HEK293 (cell line): ENCODE results near the gene TSPAN7.

Experiments used
- CTCF ChIA-PET: fragments of 350-600 bp; formaldehyde crosslinking; extraction: SDS; loops from one replicate; lab custom pipeline; 2021; ENCODE audit warnings: antibody characterized with exemption; lab: Yijun Ruan, JAX
- POLR2A ChIA-PET: fragments of 300-600 bp; formaldehyde crosslinking; extraction: SDS; loops from one replicate; lab custom pipeline; 2020; ENCODE audit warnings: antibody characterized with exemption, inconsistent platforms; lab: Yijun Ruan, JAX
- H3K27ac ChIP-seq: fragments of 200-500 bp; sonication (Bioruptor generic); 2 replicates; pipeline ENCODE4 v1.5.1; 2014; ENCODE audit warnings: low read depth, low read length, control low read depth, inconsistent platforms; ENCODE audit errors: extremely low read depth
- H3K36me3 ChIP-seq, 2 experiments: fragments of 200-500 bp in 1 of 2; sonication (Bioruptor generic) in 1 of 2; 1 replicate in 1 of 2; 2 replicates in 1 of 2; pipeline ENCODE4 v1.5.1; 2014 to 2017; ENCODE audit warnings: inconsistent platforms in 2 of 2, low read length in 2 of 2; ENCODE audit not compliant: control insufficient read depth in 2 of 2, insufficient read depth in 1 of 2
- H3K4me1 ChIP-seq: fragments of 200-500 bp; sonication (Bioruptor generic); 2 replicates; pipeline ENCODE4 v1.5.1; 2014; ENCODE audit warnings: mild to moderate bottlenecking, low read length, inconsistent platforms; ENCODE audit not compliant: control insufficient read depth, insufficient read depth
- H3K4me3 ChIP-seq: 2 replicates; pipeline ENCODE4 v1.5.1; 2011; ENCODE audit warnings: low read depth, mild to moderate bottlenecking, control low read depth, low read length, moderate library complexity
- H3K9me3 ChIP-seq: fragments of 200-500 bp; sonication (Bioruptor generic); 2 replicates; pipeline ENCODE4 v1.5.1; 2014; ENCODE audit warnings: low read depth, low read length, inconsistent platforms; ENCODE audit not compliant: control insufficient read depth, insufficient read depth
- GLI4 ChIP-seq: fragments of 450-650 bp; formaldehyde crosslinking; IDR thresholded peaks from 2 replicates; pipeline ENCODE4 v1.5.1; 2016; ENCODE audit warnings: missing biosample characterization, missing genetic modification characterization
- GLIS1 ChIP-seq: fragments of 450-650 bp; formaldehyde crosslinking; IDR thresholded peaks from 2 replicates; pipeline ENCODE4 v1.5.1; 2016; ENCODE audit warnings: missing biosample characterization, missing genetic modification characterization
- HOXC10 ChIP-seq: sonication (generic); formaldehyde crosslinking; IDR thresholded peaks from 2 replicates; pipeline ENCODE4 v1.8.1; 2023; ENCODE audit warnings: mild to moderate bottlenecking, missing genetic modification reagents
- MEIS1 ChIP-seq: sonication (generic); formaldehyde crosslinking; IDR thresholded peaks from 2 replicates; pipeline ENCODE4 v1.8.1; 2022; ENCODE audit warnings: missing genetic modification reagents, mild to moderate bottlenecking, borderline replicate concordance
- PRDM1 ChIP-seq: fragments of 450-650 bp; formaldehyde crosslinking; IDR thresholded peaks from 2 replicates; pipeline ENCODE4; 2016; ENCODE audit warnings: missing biosample characterization, missing genetic modification characterization
- RBAK ChIP-seq: fragments of 450-650 bp; formaldehyde crosslinking; IDR thresholded peaks from 2 replicates; pipeline ENCODE4 v1.5.1; 2016; ENCODE audit warnings: missing biosample characterization, missing genetic modification characterization
- SCRT1 ChIP-seq: fragments of 450-650 bp; formaldehyde crosslinking; IDR thresholded peaks from 2 replicates; pipeline ENCODE4 v1.5.1; 2016; ENCODE audit warnings: missing biosample characterization, missing genetic modification characterization, borderline replicate concordance
- YY1 ChIP-seq: fragments of 450-650 bp; formaldehyde crosslinking; IDR thresholded peaks from 2 replicates; pipeline ENCODE4 v1.5.1; 2018; ENCODE audit warnings: missing biosample characterization, missing genetic modification characterization
- ZBTB17 ChIP-seq: fragments of 450-650 bp; formaldehyde crosslinking; IDR thresholded peaks from 2 replicates; pipeline ENCODE4 v1.5.1; 2016; ENCODE audit warnings: missing biosample characterization, missing genetic modification characterization
- ZFHX2 ChIP-seq: fragments of 450-650 bp; formaldehyde crosslinking; conservative IDR thresholded peaks from 2 replicates; pipeline ENCODE4 v1.5.1; 2016; ENCODE audit warnings: missing biosample characterization, missing genetic modification characterization
- ZNF16 ChIP-seq: fragments of 450-650 bp; formaldehyde crosslinking; IDR thresholded peaks from 2 replicates; pipeline ENCODE4 v1.5.1; 2016; ENCODE audit warnings: low read depth, missing biosample characterization, missing genetic modification characterization
- ZNF248 ChIP-seq: fragments of 450-650 bp; formaldehyde crosslinking; IDR thresholded peaks from 2 replicates; pipeline ENCODE4 v1.5.1; 2017; ENCODE audit warnings: missing biosample characterization, missing genetic modification characterization
- ZNF302 ChIP-seq: fragments of 450-650 bp; formaldehyde crosslinking; IDR thresholded peaks from 2 replicates; pipeline ENCODE4 v1.5.1; 2016; ENCODE audit warnings: missing biosample characterization, missing genetic modification characterization, low read depth
- ZNF549 ChIP-seq: fragments of 450-650 bp; IDR thresholded peaks from 2 replicates; pipeline ENCODE4 v1.5.1; 2018; ENCODE audit warnings: missing biosample characterization, missing genetic modification characterization, mild to moderate bottlenecking, inconsistent platforms, moderate library complexity
- ZNF596 ChIP-seq: fragments of 450-650 bp; IDR thresholded peaks from 2 replicates; pipeline ENCODE4 v1.5.0; 2018; ENCODE audit warnings: missing biosample characterization, mild to moderate bottlenecking, missing genetic modification characterization, moderate library complexity
- ZNF629 ChIP-seq: fragments of 450-650 bp; formaldehyde crosslinking; IDR thresholded peaks from 2 replicates; pipeline ENCODE4 v1.5.1; 2017; ENCODE audit warnings: missing biosample characterization, missing genetic modification characterization
- ZNF791 ChIP-seq: fragments of 450-650 bp; formaldehyde crosslinking; IDR thresholded peaks from 2 replicates; pipeline ENCODE4 v1.5.1; 2016; ENCODE audit warnings: missing biosample characterization, missing genetic modification characterization
- ZSCAN16 ChIP-seq: fragments of 450-650 bp; formaldehyde crosslinking; IDR thresholded peaks from 2 replicates; pipeline ENCODE4 v1.5.1; 2016; ENCODE audit warnings: missing biosample characterization, missing genetic modification characterization
- TF ChIP-seq, protein P1 (sequence below): sonication (generic); formaldehyde crosslinking; IDR thresholded peaks from 2 replicates; pipeline ENCODE4 v1.8.1; 2022; ENCODE audit warnings: mild to moderate bottlenecking, moderate library complexity, missing genetic modification reagents
- TF ChIP-seq, protein P2 (sequence below): fragments of 450-650 bp; formaldehyde crosslinking; IDR thresholded peaks from 2 replicates; pipeline ENCODE4 v1.5.1; 2016; ENCODE audit warnings: missing biosample characterization, missing genetic modification characterization
- TF ChIP-seq, protein P3 (sequence below): fragments of 450-650 bp; formaldehyde crosslinking; IDR thresholded peaks from 2 replicates; pipeline ENCODE4 v1.5.1; 2016; ENCODE audit warnings: missing biosample characterization, missing genetic modification characterization
- TF ChIP-seq, protein P4 (sequence below): fragments of 450-650 bp; formaldehyde crosslinking; conservative IDR thresholded peaks from 2 replicates; pipeline ENCODE4 v1.5.1; 2016; ENCODE audit warnings: low read depth, missing biosample characterization, missing genetic modification characterization
- TF ChIP-seq, protein P5 (sequence below): fragments of 450-650 bp; formaldehyde crosslinking; IDR thresholded peaks from 2 replicates; pipeline ENCODE4 v1.5.1; 2016; ENCODE audit warnings: missing biosample characterization, missing genetic modification characterization

Gene TSPAN7

DNA sequence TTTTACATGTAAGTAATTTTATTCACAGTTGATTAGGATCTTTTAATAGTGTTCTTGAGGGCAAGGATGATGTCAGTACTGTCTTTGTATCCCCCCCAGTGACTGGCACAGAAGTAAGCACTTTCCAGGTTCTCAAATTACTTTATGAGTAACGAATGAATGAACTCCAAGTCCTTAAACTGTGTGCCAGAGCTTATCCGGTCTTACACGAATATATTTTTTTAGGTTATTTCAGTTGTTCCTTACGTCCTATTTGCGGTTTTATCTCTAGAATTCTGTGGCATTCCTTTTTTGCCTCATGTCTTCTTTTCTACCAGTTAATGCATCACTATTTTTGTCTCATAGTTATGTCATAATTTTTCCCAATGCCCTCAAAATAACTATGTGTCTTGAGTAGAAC is 133.1 kb downstream of the TSPAN7 start:
- no peaks in the 10 kb centered on the region; a peak in 1 of 3 replicates for H3K36me3 ChIP-seq
- CTCF ChIA-PET: no interaction called here
- POLR2A ChIA-PET: no interaction called here
- TF ChIP-seq GLIS1 (tag by site-specific recombination) (peak; percentile 47), YY1 (tag by site-specific recombination) (no peak), ZNF629 (tag by site-specific recombination) (0 out of 2 replicates have a peak, but pooled peaks have one; percentile 18)
- H3K4me1 ChIP-seq: no peaks in the 10 kb centered on the region; the same call in 1 of the 2 replicates
- H3K4me3 ChIP-seq: no peak overlapping the region
- no peak overlapping the region for H3K27ac ChIP-seq
- H3K9me3 ChIP-seq: no peaks in the 10 kb centered on the region

DNA sequence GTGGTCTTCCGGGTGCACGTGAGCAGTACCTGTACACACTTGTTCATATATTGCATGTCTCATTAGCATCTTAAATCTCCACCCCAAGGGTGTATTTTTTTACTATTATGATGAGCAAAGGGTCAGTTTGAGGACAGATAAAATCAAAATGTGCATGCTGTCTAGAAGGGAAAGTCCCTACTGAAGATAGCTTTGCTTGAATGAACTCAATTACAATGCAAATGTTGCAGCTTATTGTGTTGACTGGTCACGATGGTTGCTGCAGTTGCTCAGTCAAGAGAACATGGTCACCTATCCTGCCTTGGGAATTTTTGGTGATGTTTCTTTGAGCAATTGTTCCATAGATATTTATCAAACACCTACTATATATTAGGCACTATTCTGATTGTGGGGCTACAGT is 136.1 kb downstream of the TSPAN7 start:
- ChIA-PET POLR2A (no interaction called here), CTCF (no interaction called here)
- no peak for TF ChIP-seq SCRT1 (tag by site-specific recombination)
- no peak for TF ChIP-seq YY1 (tag by site-specific recombination)
- no peak for TF ChIP-seq ZFHX2
- no peak for TF ChIP-seq ZNF16
- no peak for TF ChIP-seq HOXC10 (CRISPR knock-in tag)
- TF ChIP-seq, protein P1, sequence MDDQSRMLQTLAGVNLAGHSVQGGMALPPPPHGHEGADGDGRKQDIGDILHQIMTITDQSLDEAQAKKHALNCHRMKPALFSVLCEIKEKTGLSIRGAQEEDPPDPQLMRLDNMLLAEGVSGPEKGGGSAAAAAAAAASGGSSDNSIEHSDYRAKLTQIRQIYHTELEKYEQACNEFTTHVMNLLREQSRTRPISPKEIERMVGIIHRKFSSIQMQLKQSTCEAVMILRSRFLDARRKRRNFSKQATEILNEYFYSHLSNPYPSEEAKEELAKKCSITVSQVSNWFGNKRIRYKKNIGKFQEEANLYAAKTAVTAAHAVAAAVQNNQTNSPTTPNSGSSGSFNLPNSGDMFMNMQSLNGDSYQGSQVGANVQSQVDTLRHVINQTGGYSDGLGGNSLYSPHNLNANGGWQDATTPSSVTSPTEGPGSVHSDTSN (CRISPR knock-in tag): no peak
- TF ChIP-seq MEIS1 (CRISPR knock-in tag): no peak
- no peak for TF ChIP-seq ZNF302 (tag by site-specific recombination)
- TF ChIP-seq, protein P2, sequence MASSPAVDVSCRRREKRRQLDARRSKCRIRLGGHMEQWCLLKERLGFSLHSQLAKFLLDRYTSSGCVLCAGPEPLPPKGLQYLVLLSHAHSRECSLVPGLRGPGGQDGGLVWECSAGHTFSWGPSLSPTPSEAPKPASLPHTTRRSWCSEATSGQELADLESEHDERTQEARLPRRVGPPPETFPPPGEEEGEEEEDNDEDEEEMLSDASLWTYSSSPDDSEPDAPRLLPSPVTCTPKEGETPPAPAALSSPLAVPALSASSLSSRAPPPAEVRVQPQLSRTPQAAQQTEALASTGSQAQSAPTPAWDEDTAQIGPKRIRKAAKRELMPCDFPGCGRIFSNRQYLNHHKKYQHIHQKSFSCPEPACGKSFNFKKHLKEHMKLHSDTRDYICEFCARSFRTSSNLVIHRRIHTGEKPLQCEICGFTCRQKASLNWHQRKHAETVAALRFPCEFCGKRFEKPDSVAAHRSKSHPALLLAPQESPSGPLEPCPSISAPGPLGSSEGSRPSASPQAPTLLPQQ: no peak
- TF ChIP-seq RBAK (tag by site-specific recombination): no peak
- no peak for TF ChIP-seq ZBTB17 (tag by site-specific recombination)
- Histone ChIP-seq H3K36me3 (no peaks in the 10 kb centered on the region), H3K4me3 (no peak overlapping the region), H3K27ac (no peak overlapping the region), H3K9me3 (no peaks in the 10 kb centered on the region), H3K4me1 (no peaks in the 10 kb centered on the region; the same call in 1 of the 2 replicates)

DNA sequence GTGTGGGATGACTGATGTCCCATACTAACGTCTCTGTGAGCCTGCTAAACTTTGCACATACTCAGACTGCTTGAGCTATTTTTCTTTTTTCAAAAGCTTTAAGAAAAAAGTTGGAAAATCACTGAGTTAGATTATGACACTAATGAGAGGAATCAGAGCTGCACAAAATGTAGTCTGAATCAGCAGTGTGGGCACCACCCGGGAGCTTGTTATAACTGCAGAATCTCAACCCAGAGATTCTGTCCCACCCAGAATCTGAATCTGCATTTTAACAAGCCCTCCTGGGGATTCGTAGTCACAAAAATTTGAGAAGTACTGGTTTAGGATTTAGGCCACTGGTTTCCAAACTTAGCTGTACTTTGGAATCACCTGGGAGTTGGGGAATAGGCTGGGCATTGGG is 137.8 kb downstream of the TSPAN7 start:
- no peaks in the 10 kb centered on the region for H3K36me3 ChIP-seq
- H3K27ac ChIP-seq: no peak overlapping the region
- ChIA-PET CTCF (interaction anchor here (1.1 kb wide), 1 partner anchor 30 kb away, joined by 3 read pairs; no protein-coding TSS in a partner anchor), POLR2A (no interaction called here)
- no peaks in the 10 kb centered on the region; the same call in 1 of the 2 replicates for H3K4me1 ChIP-seq
- H3K9me3 ChIP-seq: no peaks in the 10 kb centered on the region
- H3K4me3 ChIP-seq: no peak overlapping the region
- TF ChIP-seq ZNF596: no peak
- TF ChIP-seq GLI4: no peak
- TF ChIP-seq PRDM1 (tag by site-specific recombination): no peak
- TF ChIP-seq, protein P3, sequence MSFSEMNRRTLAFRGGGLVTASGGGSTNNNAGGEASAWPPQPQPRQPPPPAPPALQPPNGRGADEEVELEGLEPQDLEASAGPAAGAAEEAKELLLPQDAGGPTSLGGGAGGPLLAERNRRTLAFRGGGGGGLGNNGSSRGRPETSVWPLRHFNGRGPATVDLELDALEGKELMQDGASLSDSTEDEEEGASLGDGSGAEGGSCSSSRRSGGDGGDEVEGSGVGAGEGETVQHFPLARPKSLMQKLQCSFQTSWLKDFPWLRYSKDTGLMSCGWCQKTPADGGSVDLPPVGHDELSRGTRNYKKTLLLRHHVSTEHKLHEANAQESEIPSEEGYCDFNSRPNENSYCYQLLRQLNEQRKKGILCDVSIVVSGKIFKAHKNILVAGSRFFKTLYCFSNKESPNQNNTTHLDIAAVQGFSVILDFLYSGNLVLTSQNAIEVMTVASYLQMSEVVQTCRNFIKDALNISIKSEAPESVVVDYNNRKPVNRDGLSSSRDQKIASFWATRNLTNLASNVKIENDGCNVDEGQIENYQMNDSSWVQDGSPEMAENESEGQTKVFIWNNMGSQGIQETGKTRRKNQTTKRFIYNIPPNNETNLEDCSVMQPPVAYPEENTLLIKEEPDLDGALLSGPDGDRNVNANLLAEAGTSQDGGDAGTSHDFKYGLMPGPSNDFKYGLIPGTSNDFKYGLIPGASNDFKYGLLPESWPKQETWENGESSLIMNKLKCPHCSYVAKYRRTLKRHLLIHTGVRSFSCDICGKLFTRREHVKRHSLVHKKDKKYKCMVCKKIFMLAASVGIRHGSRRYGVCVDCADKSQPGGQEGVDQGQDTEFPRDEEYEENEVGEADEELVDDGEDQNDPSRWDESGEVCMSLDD (tag by site-specific recombination): no peak
- TF ChIP-seq ZSCAN16 (tag by site-specific recombination): no peak
- no peak for TF ChIP-seq ZNF791 (tag by site-specific recombination)
- TF ChIP-seq, protein P4, sequence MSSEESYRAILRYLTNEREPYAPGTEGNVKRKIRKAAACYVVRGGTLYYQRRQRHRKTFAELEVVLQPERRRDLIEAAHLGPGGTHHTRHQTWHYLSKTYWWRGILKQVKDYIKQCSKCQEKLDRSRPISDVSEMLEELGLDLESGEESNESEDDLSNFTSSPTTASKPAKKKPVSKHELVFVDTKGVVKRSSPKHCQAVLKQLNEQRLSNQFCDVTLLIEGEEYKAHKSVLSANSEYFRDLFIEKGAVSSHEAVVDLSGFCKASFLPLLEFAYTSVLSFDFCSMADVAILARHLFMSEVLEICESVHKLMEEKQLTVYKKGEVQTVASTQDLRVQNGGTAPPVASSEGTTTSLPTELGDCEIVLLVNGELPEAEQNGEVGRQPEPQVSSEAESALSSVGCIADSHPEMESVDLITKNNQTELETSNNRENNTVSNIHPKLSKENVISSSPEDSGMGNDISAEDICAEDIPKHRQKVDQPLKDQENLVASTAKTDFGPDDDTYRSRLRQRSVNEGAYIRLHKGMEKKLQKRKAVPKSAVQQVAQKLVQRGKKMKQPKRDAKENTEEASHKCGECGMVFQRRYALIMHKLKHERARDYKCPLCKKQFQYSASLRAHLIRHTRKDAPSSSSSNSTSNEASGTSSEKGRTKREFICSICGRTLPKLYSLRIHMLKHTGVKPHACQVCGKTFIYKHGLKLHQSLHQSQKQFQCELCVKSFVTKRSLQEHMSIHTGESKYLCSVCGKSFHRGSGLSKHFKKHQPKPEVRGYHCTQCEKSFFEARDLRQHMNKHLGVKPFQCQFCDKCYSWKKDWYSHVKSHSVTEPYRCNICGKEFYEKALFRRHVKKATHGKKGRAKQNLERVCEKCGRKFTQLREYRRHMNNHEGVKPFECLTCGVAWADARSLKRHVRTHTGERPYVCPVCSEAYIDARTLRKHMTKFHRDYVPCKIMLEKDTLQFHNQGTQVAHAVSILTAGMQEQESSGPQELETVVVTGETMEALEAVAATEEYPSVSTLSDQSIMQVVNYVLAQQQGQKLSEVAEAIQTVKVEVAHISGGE: no peak
- no peak for TF ChIP-seq ZNF549 (tag by site-specific recombination)
- TF ChIP-seq, protein P5, sequence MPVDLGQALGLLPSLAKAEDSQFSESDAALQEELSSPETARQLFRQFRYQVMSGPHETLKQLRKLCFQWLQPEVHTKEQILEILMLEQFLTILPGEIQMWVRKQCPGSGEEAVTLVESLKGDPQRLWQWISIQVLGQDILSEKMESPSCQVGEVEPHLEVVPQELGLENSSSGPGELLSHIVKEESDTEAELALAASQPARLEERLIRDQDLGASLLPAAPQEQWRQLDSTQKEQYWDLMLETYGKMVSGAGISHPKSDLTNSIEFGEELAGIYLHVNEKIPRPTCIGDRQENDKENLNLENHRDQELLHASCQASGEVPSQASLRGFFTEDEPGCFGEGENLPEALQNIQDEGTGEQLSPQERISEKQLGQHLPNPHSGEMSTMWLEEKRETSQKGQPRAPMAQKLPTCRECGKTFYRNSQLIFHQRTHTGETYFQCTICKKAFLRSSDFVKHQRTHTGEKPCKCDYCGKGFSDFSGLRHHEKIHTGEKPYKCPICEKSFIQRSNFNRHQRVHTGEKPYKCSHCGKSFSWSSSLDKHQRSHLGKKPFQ (tag by site-specific recombination): no peak
- no peak for TF ChIP-seq ZNF248 (tag by site-specific recombination)
- TF ChIP-seq MEIS1 (CRISPR knock-in tag): no peak
